ENCODE results near the gene COPG2. TPM values are rescaled to one million over a fixed set of nuclear protein-coding genes. Genes with fewer than 3 reads are reported as not detected.

COPG2 gene
- total and polyA plus RNA-seq, 2 of the 13 experiments (the other 11 are each of a cell fraction or from before 2014, with no cell fraction given): 14.1 to 17.7 TPM

DNA sequence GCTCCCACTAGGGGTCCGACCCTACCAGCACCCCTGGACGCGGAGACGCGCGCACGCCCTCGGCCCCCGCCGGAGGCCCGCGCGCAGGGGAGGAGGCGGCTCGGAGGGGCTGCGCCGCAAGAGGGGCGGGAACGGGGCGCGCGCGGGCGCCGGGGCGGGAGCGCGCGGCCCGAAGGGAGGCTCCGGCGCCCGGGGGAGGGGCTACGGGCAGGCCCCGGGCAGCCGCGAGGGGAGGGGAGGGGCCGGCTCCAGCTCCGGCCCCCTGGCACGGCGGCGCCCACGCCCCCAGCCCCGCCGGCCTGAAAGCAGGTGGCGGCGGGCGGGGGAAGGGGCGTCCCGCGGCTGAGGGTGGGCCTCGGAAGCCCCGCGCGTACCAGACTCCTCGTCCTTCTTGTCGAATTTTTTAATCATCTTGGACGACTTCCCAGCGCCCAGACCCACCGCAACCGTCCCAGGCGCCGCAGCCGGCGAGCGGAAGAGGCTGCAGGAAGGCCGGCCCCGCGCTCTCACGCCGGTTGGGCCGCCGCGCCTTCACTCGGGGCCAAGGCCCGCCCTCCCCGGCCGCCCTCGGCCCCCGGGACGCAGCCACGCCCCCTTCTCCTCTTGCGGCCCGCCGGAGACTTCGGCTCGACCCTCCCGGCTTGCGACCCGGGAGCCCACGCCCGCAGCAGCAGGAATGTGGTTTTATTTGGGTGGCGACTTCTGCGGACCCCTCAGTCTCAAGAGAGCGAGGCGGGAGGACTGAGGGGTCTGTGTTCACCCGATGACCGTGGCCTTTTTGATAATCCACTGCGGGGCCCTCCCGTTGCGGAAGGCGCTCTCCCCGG is at the start of gene COPG2 (continued):
- TF ChIP-seq, protein P1, sequence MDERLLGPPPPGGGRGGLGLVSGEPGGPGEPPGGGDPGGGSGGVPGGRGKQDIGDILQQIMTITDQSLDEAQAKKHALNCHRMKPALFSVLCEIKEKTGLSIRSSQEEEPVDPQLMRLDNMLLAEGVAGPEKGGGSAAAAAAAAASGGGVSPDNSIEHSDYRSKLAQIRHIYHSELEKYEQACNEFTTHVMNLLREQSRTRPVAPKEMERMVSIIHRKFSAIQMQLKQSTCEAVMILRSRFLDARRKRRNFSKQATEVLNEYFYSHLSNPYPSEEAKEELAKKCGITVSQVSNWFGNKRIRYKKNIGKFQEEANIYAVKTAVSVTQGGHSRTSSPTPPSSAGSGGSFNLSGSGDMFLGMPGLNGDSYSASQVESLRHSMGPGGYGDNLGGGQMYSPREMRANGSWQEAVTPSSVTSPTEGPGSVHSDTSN (CRISPR knock-in tag; IDR thresholded peaks at IDR 0.05): peak; percentile 81
- TF ChIP-seq, protein P2, sequence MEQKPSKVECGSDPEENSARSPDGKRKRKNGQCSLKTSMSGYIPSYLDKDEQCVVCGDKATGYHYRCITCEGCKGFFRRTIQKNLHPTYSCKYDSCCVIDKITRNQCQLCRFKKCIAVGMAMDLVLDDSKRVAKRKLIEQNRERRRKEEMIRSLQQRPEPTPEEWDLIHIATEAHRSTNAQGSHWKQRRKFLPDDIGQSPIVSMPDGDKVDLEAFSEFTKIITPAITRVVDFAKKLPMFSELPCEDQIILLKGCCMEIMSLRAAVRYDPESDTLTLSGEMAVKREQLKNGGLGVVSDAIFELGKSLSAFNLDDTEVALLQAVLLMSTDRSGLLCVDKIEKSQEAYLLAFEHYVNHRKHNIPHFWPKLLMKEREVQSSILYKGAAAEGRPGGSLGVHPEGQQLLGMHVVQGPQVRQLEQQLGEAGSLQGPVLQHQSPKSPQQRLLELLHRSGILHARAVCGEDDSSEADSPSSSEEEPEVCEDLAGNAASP (CRISPR knock-in tag; IDR thresholded peaks at IDR 0.05; ENCODE audit: borderline replicate concordance): no peak
- TF ChIP-seq KDM5B (CRISPR knock-in tag; IDR thresholded peaks at IDR 0.05; ENCODE audit: borderline replicate concordance) (0 out of 2 replicates have a peak, but pooled peaks have one; percentile 5), ZNF614 (CRISPR knock-in tag; IDR thresholded peaks at IDR 0.05; ENCODE audit: borderline replicate concordance) (no peak), ZNF205 (CRISPR knock-in tag; IDR thresholded peaks at IDR 0.05) (0 out of 2 replicates have a peak, but pooled peaks have one; percentile 50), ZNF264 (CRISPR knock-in tag; IDR thresholded peaks at IDR 0.05) (no peak), ZNF644 (CRISPR knock-in tag; IDR thresholded peaks at IDR 0.05; ENCODE audit: low read depth) (no peak), PRMT3 (CRISPR knock-in tag; IDR thresholded peaks at IDR 0.05; ENCODE audit: borderline replicate concordance, low read depth) (no peak), FIP1L1 (IDR thresholded peaks at IDR 0.05; ENCODE audit: borderline replicate concordance, insufficient read depth, low read depth, low read length) (no peak), ZNF558 (CRISPR knock-in tag; IDR thresholded peaks at IDR 0.05; ENCODE audit: borderline replicate concordance) (no peak)
- TF ChIP-seq, protein P3, sequence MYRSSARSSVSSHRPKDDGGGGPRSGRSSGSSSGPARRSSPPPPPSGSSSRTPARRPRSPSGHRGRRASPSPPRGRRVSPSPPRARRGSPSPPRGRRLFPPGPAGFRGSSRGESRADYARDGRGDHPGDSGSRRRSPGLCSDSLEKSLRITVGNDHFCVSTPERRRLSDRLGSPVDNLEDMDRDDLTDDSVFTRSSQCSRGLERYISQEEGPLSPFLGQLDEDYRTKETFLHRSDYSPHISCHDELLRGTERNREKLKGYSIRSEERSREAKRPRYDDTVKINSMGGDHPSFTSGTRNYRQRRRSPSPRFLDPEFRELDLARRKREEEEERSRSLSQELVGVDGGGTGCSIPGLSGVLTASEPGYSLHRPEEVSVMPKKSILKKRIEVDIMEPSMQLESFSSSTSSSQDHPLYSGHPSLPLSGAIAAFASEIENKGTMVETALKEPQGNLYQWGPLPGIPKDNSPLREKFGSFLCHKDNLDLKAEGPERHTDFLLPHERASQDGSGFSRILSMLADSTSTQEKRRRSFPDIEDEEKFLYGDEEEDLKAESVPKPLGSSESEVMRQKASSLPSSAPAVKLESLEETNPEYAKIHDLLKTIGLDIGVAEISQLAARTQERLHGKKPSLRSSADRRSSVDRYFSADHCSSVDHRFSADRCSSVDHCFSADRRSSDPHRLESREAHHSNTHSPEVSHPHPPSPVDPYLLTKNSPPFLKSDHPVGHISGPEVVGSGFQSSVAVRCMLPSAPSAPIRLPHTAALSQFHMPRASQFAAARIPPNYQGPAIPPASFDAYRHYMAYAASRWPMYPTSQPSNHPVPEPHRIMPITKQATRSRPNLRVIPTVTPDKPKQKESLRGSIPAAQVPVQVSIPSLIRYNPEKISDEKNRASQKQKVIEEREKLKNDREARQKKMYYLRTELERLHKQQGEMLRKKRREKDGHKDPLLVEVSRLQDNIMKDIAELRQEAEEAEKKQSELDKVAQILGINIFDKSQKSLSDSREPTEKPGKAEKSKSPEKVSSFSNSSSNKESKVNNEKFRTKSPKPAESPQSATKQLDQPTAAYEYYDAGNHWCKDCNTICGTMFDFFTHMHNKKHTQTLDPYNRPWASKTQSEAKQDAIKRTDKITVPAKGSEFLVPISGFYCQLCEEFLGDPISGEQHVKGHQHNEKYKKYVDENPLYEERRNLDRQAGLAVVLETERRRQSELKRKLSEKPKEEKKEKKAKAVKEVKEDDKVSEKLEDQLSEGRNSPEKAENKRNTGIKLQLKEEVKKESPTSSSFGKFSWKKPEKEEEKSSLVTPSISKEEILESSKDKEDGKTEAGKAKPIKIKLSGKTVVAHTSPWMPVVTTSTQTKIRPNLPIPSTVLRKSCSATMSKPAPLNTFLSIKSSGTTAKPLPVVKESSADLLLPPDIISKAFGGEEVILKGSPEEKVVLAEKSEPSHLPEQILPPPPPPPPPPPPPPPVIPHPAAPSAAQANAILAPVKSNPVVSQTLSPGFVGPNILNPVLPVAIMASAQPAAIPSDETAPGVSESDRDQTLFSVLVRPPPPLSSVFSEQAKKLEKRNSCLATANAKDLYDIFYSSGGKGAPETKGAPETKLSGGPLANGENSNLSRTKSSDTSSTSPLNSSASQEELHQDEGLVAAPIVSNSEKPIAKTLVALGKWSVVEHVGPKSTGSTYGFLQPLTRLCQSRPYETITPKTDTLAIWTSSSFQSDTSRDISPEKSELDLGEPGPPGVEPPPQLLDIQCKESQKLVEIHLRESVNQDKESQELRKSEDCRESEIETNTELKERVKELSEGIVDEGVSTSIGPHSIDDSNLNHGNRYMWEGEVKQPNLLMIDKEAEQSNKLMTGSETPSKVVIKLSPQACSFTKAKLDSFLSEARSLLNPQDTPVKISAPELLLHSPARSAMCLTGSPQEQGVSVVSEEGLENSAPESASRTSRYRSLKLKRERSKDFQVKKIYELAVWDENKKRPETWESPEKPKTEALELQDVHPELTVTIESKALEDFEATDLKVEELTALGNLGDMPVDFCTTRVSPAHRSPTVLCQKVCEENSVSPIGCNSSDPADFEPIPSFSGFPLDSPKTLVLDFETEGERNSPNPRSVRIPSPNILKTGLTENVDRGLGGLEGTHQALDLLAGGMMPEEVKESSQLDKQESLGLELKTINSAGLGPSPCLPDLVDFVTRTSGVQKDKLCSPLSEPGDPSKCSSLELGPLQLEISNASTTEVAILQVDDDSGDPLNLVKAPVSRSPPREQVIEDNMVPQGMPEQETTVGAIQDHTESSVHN (CRISPR knock-in tag; IDR thresholded peaks at IDR 0.05): no peak
- TF ChIP-seq, protein P4, sequence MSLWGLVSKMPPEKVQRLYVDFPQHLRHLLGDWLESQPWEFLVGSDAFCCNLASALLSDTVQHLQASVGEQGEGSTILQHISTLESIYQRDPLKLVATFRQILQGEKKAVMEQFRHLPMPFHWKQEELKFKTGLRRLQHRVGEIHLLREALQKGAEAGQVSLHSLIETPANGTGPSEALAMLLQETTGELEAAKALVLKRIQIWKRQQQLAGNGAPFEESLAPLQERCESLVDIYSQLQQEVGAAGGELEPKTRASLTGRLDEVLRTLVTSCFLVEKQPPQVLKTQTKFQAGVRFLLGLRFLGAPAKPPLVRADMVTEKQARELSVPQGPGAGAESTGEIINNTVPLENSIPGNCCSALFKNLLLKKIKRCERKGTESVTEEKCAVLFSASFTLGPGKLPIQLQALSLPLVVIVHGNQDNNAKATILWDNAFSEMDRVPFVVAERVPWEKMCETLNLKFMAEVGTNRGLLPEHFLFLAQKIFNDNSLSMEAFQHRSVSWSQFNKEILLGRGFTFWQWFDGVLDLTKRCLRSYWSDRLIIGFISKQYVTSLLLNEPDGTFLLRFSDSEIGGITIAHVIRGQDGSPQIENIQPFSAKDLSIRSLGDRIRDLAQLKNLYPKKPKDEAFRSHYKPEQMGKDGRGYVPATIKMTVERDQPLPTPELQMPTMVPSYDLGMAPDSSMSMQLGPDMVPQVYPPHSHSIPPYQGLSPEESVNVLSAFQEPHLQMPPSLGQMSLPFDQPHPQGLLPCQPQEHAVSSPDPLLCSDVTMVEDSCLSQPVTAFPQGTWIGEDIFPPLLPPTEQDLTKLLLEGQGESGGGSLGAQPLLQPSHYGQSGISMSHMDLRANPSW (CRISPR knock-in tag; IDR thresholded peaks at IDR 0.05; ENCODE audit: borderline replicate concordance): no peak; the same call in 1 of the 2 replicates
